K562 (cell line): ENCODE data around the gene IL20RB. TPM values are rescaled to one million over a fixed set of nuclear protein-coding genes. Genes with fewer than 3 reads are reported as not detected.

Experiments used
- ATAC-seq: fragments of 200-7000 bp; cut with Tn5 transposase; 3 replicates; pipeline ENCODE4 v1.9.1; 2020; ENCODE audit warnings: moderate library complexity
- BruUV-seq: library from RNA; stranded (reverse); fragments of 400-500 nt; replicated peaks from 2 replicates; lab custom pipeline; 2021; lab: Mats Ljungman, UMichigan
- CTCF ChIA-PET: fragments of 300-600 bp; formaldehyde crosslinking; extraction: SDS; loops from one replicate; lab custom pipeline; 2021; ENCODE audit warnings: low intra/inter-chr PET ratio; lab: Yijun Ruan, JAX
- POLR2A ChIA-PET: fragments of 300-600, 350-650 bp; sonication (Branson Sonifier 250); formaldehyde crosslinking; extraction: SDS; loops from one replicate; lab custom pipeline; 2021; ENCODE audit warnings: antibody characterized with exemption, inconsistent platforms; lab: Yijun Ruan, JAX
- DNase-seq, 4 experiments: peaks; one replicate each; pipeline versions ENCODE4 v3.0.0 to v3.0.0-alpha.2; 2011 to 2018; ENCODE audit warnings: low spot score in 3 of 4, mixed read lengths in 3 of 4; ENCODE audit errors: extremely low read depth in 1 of 4
- FAIRE-seq: peaks from 2 replicates; lab custom pipeline; 2011; peaks lifted over from hg19 to GRCh38; lab: Jason Lieb, UNC
- H2AFZ ChIP-seq: 2 replicates; pipeline ENCODE4 v1.6.0; 2011; ENCODE audit warnings: low read depth, low read length, control low read depth, inconsistent platforms
- H3K27ac ChIP-seq: fragments of 200-600 bp; 3 replicates; pipeline ENCODE4 v1.8.0; 2011; ENCODE audit warnings: low read depth, mild to moderate bottlenecking, control low read depth, inconsistent platforms, low read length, moderate library complexity, mixed read lengths; ENCODE audit errors: extremely low read depth
- H3K27me3 ChIP-seq, 2 experiments: fragments of 300-600 bp in 1 of 2; 2 replicates in 1 of 2; 3 replicates in 1 of 2; pipeline versions ENCODE4 v1.6.0 to v1.8.0; 2011; ENCODE audit warnings: inconsistent platforms in 2 of 2, low read length in 2 of 2, mild to moderate bottlenecking in 1 of 2, mixed read lengths in 1 of 2, moderate library complexity in 1 of 2; ENCODE audit not compliant: control insufficient read depth in 2 of 2, insufficient read depth in 2 of 2
- H3K36me3 ChIP-seq: fragments of 300-600 bp; 3 replicates; pipeline ENCODE4 v1.8.0; 2011; ENCODE audit warnings: mild to moderate bottlenecking, low read length, inconsistent platforms; ENCODE audit not compliant: control insufficient read depth, insufficient read depth
- H3K4me1 ChIP-seq, 2 experiments: fragments of 200-600 bp in 1 of 2; replicated peaks in 1 of 2; 2 replicates in 1 of 2; 3 replicates in 1 of 2; pipeline versions ENCODE4 v1.5.1 to v1.8.0; 2011; ENCODE audit warnings: inconsistent platforms in 2 of 2, low read length in 2 of 2, mild to moderate bottlenecking in 1 of 2, mixed read lengths in 1 of 2, moderate library complexity in 1 of 2; ENCODE audit not compliant: control insufficient read depth in 2 of 2, insufficient read depth in 2 of 2
- H3K4me2 ChIP-seq: 2 replicates; pipeline ENCODE4 v1.6.1; 2011; ENCODE audit warnings: low read length, control low read depth, inconsistent platforms, mixed read lengths; ENCODE audit not compliant: insufficient read depth
- H3K4me3 ChIP-seq: fragments of 200-600 bp; sonication (generic), shearing (Covaris generic); 2 replicates; pipeline ENCODE4 v1.5.1; 2016; ENCODE audit warnings: control low read depth, inconsistent platforms
- H3K79me2 ChIP-seq: fragments of 200-600 bp; 3 replicates; pipeline ENCODE4 v1.8.0; 2011; ENCODE audit warnings: low read length, inconsistent platforms; ENCODE audit not compliant: control insufficient read depth, insufficient read depth
- H3K9ac ChIP-seq, 2 experiments: 2 replicates each; pipeline versions ENCODE4 v1.6.0 to v1.6.1; 2011; ENCODE audit warnings: low read depth in 2 of 2, low read length in 2 of 2, control low read depth in 1 of 2, inconsistent platforms in 1 of 2, mild to moderate bottlenecking in 1 of 2, mixed read lengths in 1 of 2; ENCODE audit not compliant: insufficient read depth in 1 of 2
- H3K9me1 ChIP-seq: one replicate; pipeline ENCODE4 v1.6.0; 2011; ENCODE audit warnings: inconsistent platforms, mild to moderate bottlenecking, low read length, moderate library complexity; ENCODE audit not compliant: control insufficient read depth, insufficient read depth
- H3K9me3 ChIP-seq: replicated peaks from 2 replicates; pipeline ENCODE4 v1.5.1; 2011; ENCODE audit warnings: low read depth, low read length, inconsistent platforms; ENCODE audit not compliant: control insufficient read depth, insufficient read depth
- H4K20me1 ChIP-seq: replicated peaks from 2 replicates; pipeline ENCODE4 v1.6.1; 2011; ENCODE audit warnings: low read length, inconsistent platforms, mixed read lengths; ENCODE audit not compliant: control insufficient read depth, insufficient read depth
- CREB3L1 ChIP-seq: fragments of 450-650 bp; IDR thresholded peaks from 2 replicates; pipeline ENCODE4 v1.6.1; 2014; ENCODE audit warnings: low read depth, mild to moderate bottlenecking, moderate library complexity, borderline replicate concordance
- FIP1L1 ChIP-seq: fragments of 200-400 bp; formaldehyde crosslinking; IDR thresholded peaks from 2 replicates; pipeline ENCODE4 v1.6.1; 2018; ENCODE audit warnings: mild to moderate bottlenecking, low read depth, low read length; ENCODE audit not compliant: poor library complexity, severe bottlenecking
- KLF16 ChIP-seq: IDR thresholded peaks from 2 replicates; pipeline ENCODE4 v1.6.1; 2016; ENCODE audit warnings: antibody characterized with exemption
- MNT ChIP-seq, 2 experiments: fragments of 450-650 bp; conservative IDR thresholded peaks; 2 replicates each; pipeline ENCODE4 v1.6.1; 2017; ENCODE audit warnings: mild to moderate bottlenecking in 2 of 2, moderate library complexity in 2 of 2
- NCOA2 ChIP-seq, 2 experiments: fragments of 450-650 bp; IDR thresholded peaks; 2 replicates each; pipeline ENCODE4 v1.6.1; 2018; ENCODE audit warnings: mild to moderate bottlenecking in 2 of 2, moderate library complexity in 1 of 2; ENCODE audit not compliant: partially characterized antibody in 2 of 2
- RCOR1 ChIP-seq, 2 experiments: IDR thresholded peaks; 2 replicates each; pipeline ENCODE4 v1.6.1; 2012; ENCODE audit warnings: low read depth in 2 of 2, low read length in 2 of 2, borderline replicate concordance in 1 of 2, improper control_type of control experiment in 1 of 2
- SAFB2 ChIP-seq: fragments of 200-400 bp; formaldehyde crosslinking; IDR thresholded peaks from 2 replicates; pipeline ENCODE4 v1.6.1; 2018; ENCODE audit warnings: borderline replicate concordance, low read length, low read depth, moderate library complexity; ENCODE audit not compliant: severe bottlenecking
- TAF9B ChIP-seq: fragments of 450-650 bp; IDR thresholded peaks from 2 replicates; pipeline ENCODE4 v1.6.1; 2018; ENCODE audit warnings: mild to moderate bottlenecking; ENCODE audit not compliant: partially characterized antibody
- ZFPM2 ChIP-seq: fragments of 250-450 bp; sonication (Bioruptor Pico); IDR thresholded peaks from 2 replicates; pipeline ENCODE4 v1.5.1; 2022; ENCODE audit warnings: mild to moderate bottlenecking
- ZMIZ1 ChIP-seq, 2 experiments: fragments of 150-350 bp in 1 of 2; IDR thresholded peaks; 2 replicates each; pipeline ENCODE4 v1.6.1; 2012 to 2016; ENCODE audit warnings: low read depth in 2 of 2, low read length in 2 of 2, mild to moderate bottlenecking in 1 of 2, moderate library complexity in 1 of 2
- ZNF699 ChIP-seq: fragments of 250-450 bp; sonication (Bioruptor Pico); IDR thresholded peaks from 2 replicates; pipeline ENCODE4 v1.8.0; 2021; ENCODE audit warnings: mild to moderate bottlenecking, moderate library complexity; ENCODE audit not compliant: insufficient replicate concordance
- in situ Hi-C: fragments of 300-500 bp; cut with MboI; formaldehyde crosslinking; loops from 4 replicates; pipeline ENCODE4 v1.15.0; 2018; ENCODE audit warnings: inconsistent platforms, mixed read lengths
- intact Hi-C: fragments of 100-400 bp; cut with micrococcal nuclease; formaldehyde crosslinking; loops from 2 replicates; pipeline ENCODE4 v1.14.2; 2022
- polyA plus RNA-seq, 8 experiments: library from polyadenylated mRNA; depleted of rRNA in 4 of 8; stranded (reverse) in 5 of 8; unstranded in 3 of 8; fragments of >200 nt; fragmentation: Nextera tagmentation in 2 of 8; fragmentation: Illumina TruSeq in 1 of 8; extraction: Ambion mirVana in 2 of 8; extraction: Trizol in 1 of 8; gene quantifications; 2 replicates each; pipeline versions ENCODE4 v1.2.1 to v1.2.3, GENCODE V29; 2011 to 2014; ENCODE audit warnings: inconsistent platforms in 1 of 8, missing spikeins in 1 of 8
- total RNA-seq, 7 experiments: library from RNA; depleted of rRNA in 6 of 7; stranded (reverse); fragments of >200 nt in 6 of 7; fragmentation: Illumina TruSeq in 2 of 7; extraction: Trizol in 2 of 7; gene quantifications; 2 replicates each; pipeline versions ENCODE4 v1.2.1 to v1.2.3, GENCODE V29; 2011 to 2021; ENCODE audit warnings: low replicate concordance in 1 of 7

Gene IL20RB
- total and polyA plus RNA-seq, 9 of the 15 experiments (the other 6 are each of a cell fraction or from before 2014, with no cell fraction given): 0.77 to 9.9 (median 6.1) TPM

- BruUV-seq: no TSS peak
- CTCF ChIA-PET: no interaction called here
Measured at GRCh38 chr3:137039570-137039969, 81.8 kb downstream of the IL20RB start.

More at GRCh38 chr3:137039570-137039969, 81.8 kb downstream of the IL20RB start:
- Histone ChIP-seq H3K36me3 (no peaks in the 10 kb centered on the region), H3K27ac (no peak overlapping the region), H3K4me1 (no peaks in the 10 kb centered on the region), H3K27me3 (no peaks in the 10 kb centered on the region), H3K9me1 (no peaks in the 10 kb centered on the region), H3K4me2 (no peak overlapping the region), H3K4me3 (no peak overlapping the region), H3K9me3 (no peaks in the 10 kb centered on the region), H4K20me1 (no peaks in the 10 kb centered on the region), H3K79me2 (no peaks in the 10 kb centered on the region), H3K9ac (no peak overlapping the region), H2AFZ (no peak overlapping the region)
- FAIRE-seq (no peak), DNase-seq (no peak), ATAC-seq (no peak)
- TF ChIP-seq FIP1L1 (no peak), TAF9B (no peak), RCOR1 (IDR thresholded peaks at IDR 0.05; ENCODE audit: borderline replicate concordance in 1 of 2, low read depth in 2 of 2, low read length in 2 of 2) (no peak), ZNF699 (CRISPR knock-in tag) (no peak), SAFB2 (no peak), ZFPM2 (CRISPR knock-in tag) (no peak), ZMIZ1 (IDR thresholded peaks at IDR 0.05; ENCODE audit: low read depth in 2 of 2, low read length in 2 of 2) (no peak), KLF16 (no peak), MNT (conservative IDR thresholded peaks at IDR 0.05) (no peak), CREB3L1 (no peak), NCOA2 (IDR thresholded peaks at IDR 0.05; ENCODE audit: partially characterized antibody in 2 of 2) (no peak)
- in situ Hi-C loops: no loop called here
- intact Hi-C loops: loop anchor here (10.0 kb wide), 1 partner anchor 755 kb away; no protein-coding TSS in a partner anchor
- POLR2A ChIA-PET: no interaction called here
